Adrenal gland (tissue), 12 donors: ENCODE data around the gene PI3. TPM values are rescaled to one million over a fixed set of nuclear protein-coding genes. Genes with fewer than 3 reads are reported as not detected.

Experiments
- DNase-seq, 7 donors: peaks; one replicate each; pipeline ENCODE4 v3.0.0-alpha.2; 2019 to 2020
- H3K27ac ChIP-seq, 5 donors: fragments of 200-600 bp; sonication (generic) in 4 of 5; 1 replicate in 3 of 5; 2 replicates in 2 of 5; pipeline versions ENCODE4 v1.5.1 to v1.8.0; 2016 to 2020; ENCODE audit warnings: mild to moderate bottlenecking in 1 of 5
- H3K27me3 ChIP-seq: fragments of 200-600 bp; 2 replicates; pipeline ENCODE4 v1.8.0; 2021
- H3K36me3 ChIP-seq, 2 donors: fragments of 200-600 bp; replicated peaks in 1 of 2; 1 replicate in 1 of 2; 2 replicates in 1 of 2; pipeline versions ENCODE4 v1.5.1 to v1.8.0; 2018 to 2022
- H3K4me1 ChIP-seq, 2 donors: fragments of 200-600 bp; replicated peaks in 1 of 2; 1 replicate in 1 of 2; 2 replicates in 1 of 2; pipeline versions ENCODE4 v1.5.1 to v1.8.0; 2018 to 2021
- H3K4me3 ChIP-seq, 4 donors: fragments of 200-600 bp; sonication (generic) in 3 of 4; one replicate each; pipeline ENCODE4 v1.5.1; 2016 to 2018
- H3K9me3 ChIP-seq, 3 donors: fragments of 200-600 bp; sonication (generic) in 1 of 3; replicated peaks in 1 of 3; 1 replicate in 2 of 3; 2 replicates in 1 of 3; pipeline versions ENCODE4 v1.5.1 to v1.8.0; 2016 to 2021
- POLR2A ChIP-seq, 2 donors: fragments of 450-650 bp; IDR thresholded peaks; one replicate each; pipeline ENCODE4 v1.6.1; 2017; ENCODE audit warnings: antibody characterized with exemption in 2 of 2, mild to moderate bottlenecking in 2 of 2, moderate library complexity in 1 of 2
- WGBS, 4 donors: extraction: QIAGEN DNeasy Blood & Tissue Kit in 2 of 4; methylation state at CpG; one replicate each; pipeline versions ENCODE4 v1.1.5 to v1.1.7; 2013 to 2017; 5-methylcytosine and 5-hydroxymethylcytosine counted together
- intact Hi-C, 2 donors: fragments of 100-400 bp; cut with DNase I; formaldehyde crosslinking; loops; one replicate each; pipeline versions ENCODE4 v1.14.1 to v1.15.0; 2022 to 2023
- polyA plus RNA-seq, 3 donors: library from polyadenylated mRNA; stranded (reverse); fragments of 200-250 nt in 2 of 3; fragments of 350-450 nt in 1 of 3; fragmentation: Illumina TruSeq in 1 of 3; extraction: RNeasy Lipid Tissue Mini Kit (QIAGEN cat#74804) in 1 of 3; gene quantifications; one replicate each; pipeline ENCODE4 v1.2.3, GENCODE V29; 2013 to 2014
- total RNA-seq, 9 donors: library from RNA; depleted of rRNA in 4 of 9; stranded (reverse); fragments of >200 nt in 4 of 9; fragments of 120-200 nt in 1 of 9; fragmentation: NEBNext Ultra II Directional in 1 of 9; extraction: Animal tissue kit (Norgen Biotek cat#: 25700) in 1 of 9; gene quantifications; one replicate each; pipeline versions ENCODE4 v1.1.0 to v1.2.4, GENCODE V29; 2013 to 2023
- TF ChIP-seq, protein P1 (sequence below), 6 experiments: fragments of 450-650 bp in 4 of 6; fragments of 200-600 bp in 2 of 6; sonication (generic) in 1 of 6; IDR thresholded peaks; 1 replicate in 5 of 6; 2 replicates in 1 of 6; pipeline versions ENCODE4 v1.5.1 to v1.8.0; 2016 to 2021; ENCODE audit warnings: antibody characterized with exemption in 6 of 6, mild to moderate bottlenecking in 2 of 6, moderate library complexity in 1 of 6
- donor health status: healthy with polysubstance abuse.
- donor health status: Bipolar disorder and iron deficiency.
- donor health status: DM: yes; HTN: yes; CAD: no.
- donor health status: DM: no; HTN: no; CAD: no.
- donor health status: DM: no; HTN: no; CAD: no.
- donor health status: DM: yes; HTN: yes; CAD: no.

PI3 gene
- total and polyA plus RNA-seq, 12 donors = 1.0 TPM; not detected in 11

DNA sequence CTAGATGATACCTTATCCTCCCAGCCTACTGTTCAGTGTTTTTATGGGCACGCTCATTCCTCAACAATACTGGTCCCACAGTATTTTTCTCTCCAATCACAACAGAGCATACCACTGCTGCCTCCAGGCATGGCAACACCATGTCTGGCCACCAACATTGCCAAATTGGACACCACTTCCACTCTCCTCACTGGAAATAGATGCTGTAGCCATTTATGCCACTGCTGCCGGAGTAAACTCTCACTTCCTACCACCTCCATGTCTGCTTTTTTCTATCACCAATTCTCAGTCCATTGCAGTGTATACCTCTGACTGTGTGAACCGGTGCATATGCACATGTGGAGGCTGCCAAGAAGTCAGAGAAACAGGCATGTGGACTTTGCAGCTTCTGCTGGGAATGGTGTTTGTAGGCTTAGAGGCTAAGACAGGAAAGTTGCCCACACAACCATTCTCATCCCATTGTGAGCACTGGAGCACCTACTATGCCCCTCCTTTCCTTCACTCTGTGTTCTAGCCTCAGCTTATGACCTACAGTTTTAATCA, 14.4 kb downstream of the PI3 start:
- H3K27ac ChIP-seq = no peak overlapping the region
- no peaks in the 10 kb centered on the region for H3K4me1 ChIP-seq
- no peaks in the 10 kb centered on the region for H3K9me3 ChIP-seq
- H3K36me3 ChIP-seq = no peaks in the 10 kb centered on the region
- TF ChIP-seq, protein P1, sequence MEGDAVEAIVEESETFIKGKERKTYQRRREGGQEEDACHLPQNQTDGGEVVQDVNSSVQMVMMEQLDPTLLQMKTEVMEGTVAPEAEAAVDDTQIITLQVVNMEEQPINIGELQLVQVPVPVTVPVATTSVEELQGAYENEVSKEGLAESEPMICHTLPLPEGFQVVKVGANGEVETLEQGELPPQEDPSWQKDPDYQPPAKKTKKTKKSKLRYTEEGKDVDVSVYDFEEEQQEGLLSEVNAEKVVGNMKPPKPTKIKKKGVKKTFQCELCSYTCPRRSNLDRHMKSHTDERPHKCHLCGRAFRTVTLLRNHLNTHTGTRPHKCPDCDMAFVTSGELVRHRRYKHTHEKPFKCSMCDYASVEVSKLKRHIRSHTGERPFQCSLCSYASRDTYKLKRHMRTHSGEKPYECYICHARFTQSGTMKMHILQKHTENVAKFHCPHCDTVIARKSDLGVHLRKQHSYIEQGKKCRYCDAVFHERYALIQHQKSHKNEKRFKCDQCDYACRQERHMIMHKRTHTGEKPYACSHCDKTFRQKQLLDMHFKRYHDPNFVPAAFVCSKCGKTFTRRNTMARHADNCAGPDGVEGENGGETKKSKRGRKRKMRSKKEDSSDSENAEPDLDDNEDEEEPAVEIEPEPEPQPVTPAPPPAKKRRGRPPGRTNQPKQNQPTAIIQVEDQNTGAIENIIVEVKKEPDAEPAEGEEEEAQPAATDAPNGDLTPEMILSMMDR (IDR thresholded peaks at IDR 0.05) = no peak
- no peak for TF ChIP-seq POLR2A (IDR thresholded peaks at IDR 0.05)
- WGBS, 4 donors = 84 to 94% (median 89%) methylated on average over 3 of the region's 3 CpGs
- DNase-seq = no peak
- intact Hi-C loops = no loop called here
- H3K27me3 ChIP-seq = peaks cover 5% of the 10 kb centered on the region
- H3K4me3 ChIP-seq = no peak overlapping the region

DNA sequence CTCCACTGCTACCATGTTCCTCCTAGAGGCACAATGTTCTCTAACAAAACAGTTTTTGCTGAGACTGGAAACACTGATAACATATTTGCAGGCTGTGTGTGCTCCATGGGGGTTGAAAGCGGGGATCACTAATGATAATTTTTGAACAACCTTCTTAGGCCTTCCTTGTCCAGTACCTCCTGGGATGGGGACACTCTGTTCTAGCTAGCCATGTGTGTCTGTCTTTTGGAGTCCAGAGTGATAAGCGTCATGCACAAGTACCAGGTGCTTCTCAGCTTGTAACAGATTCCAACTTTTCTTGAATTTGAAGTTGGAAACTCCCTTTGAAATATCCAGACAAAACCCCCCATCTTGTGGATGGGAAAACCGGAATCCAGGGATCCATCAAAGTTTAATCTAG, 15.2 kb downstream of the PI3 start:
- 77 to 89% (median 87%) methylated on average over 3 of the region's 3 CpGs for WGBS, 4 donors

DNA sequence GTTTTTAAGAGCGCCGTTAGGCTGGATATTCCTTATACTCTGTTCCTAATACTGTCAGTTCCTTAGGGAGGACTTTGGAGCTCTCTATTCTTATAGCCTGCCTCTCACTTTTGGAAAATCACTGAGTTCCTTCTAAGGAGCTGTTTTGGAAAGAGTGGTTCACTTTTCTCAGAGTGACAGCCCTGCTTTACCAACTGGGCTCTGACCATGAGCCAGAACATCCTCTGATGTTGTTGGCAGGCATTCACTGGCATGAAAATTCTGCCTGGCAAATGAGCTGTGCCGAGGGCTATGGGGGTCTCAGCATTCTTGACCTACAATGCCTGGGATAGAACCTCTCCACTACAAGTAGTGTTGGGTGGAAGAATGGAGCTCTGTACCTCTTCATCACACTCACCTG, 17.2 kb downstream of the PI3 start:
- H3K36me3 ChIP-seq = no peaks in the 10 kb centered on the region
- H3K9me3 ChIP-seq = no peaks in the 10 kb centered on the region
- TF ChIP-seq, protein P1 (IDR thresholded peaks at IDR 0.05) = no peak
- TF ChIP-seq POLR2A (IDR thresholded peaks at IDR 0.05) = no peak
- no peak for DNase-seq
- intact Hi-C loops = no loop called here
- no peak overlapping the region for H3K27ac ChIP-seq
- 81 to 91% (median 83%) methylated on average over 3 of the region's 3 CpGs for WGBS, 4 donors
- H3K27me3 ChIP-seq = no peaks in the 10 kb centered on the region
- H3K4me1 ChIP-seq = no peaks in the 10 kb centered on the region
- no peak overlapping the region for H3K4me3 ChIP-seq

More for the DNA sequence above, 15.2 kb downstream of the PI3 start:
- Histone ChIP-seq H3K27me3 (peaks cover 5% of the 10 kb centered on the region), H3K36me3 (no peaks in the 10 kb centered on the region), H3K4me3 (no peak overlapping the region), H3K9me3 (no peaks in the 10 kb centered on the region), H3K27ac (no peak overlapping the region), H3K4me1 (no peaks in the 10 kb centered on the region)
- no peak for DNase-seq
- TF ChIP-seq, protein P1 (IDR thresholded peaks at IDR 0.05) = no peak
- no peak for TF ChIP-seq POLR2A (IDR thresholded peaks at IDR 0.05)
- intact Hi-C loops = no loop called here

DNA sequence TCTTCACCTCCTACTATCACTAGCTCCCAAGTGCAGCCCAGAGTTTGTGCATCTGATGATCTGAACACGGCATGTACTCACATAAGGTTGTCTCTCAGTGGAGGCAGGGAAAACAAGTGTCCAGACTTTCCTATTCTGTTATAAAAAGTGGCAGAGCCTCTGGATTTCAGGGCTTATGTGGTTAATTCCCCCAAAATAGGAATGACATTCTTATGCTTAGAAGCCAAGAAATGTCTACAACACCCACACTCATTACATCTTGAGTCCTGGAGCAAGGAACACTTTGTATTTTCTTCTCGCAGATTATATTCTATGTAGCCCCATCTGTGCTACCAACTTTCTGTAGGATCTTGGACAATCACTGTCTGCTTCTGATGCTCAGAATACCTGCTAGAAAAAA, 18.6 kb downstream of the PI3 start:
- H3K27me3 ChIP-seq = no peaks in the 10 kb centered on the region
- H3K36me3 ChIP-seq = no peaks in the 10 kb centered on the region
- no peaks in the 10 kb centered on the region for H3K9me3 ChIP-seq
- 78 to 93% (median 87%) methylated on average over 2 of the region's 2 CpGs for WGBS, 4 donors
- H3K4me1 ChIP-seq = no peaks in the 10 kb centered on the region
- intact Hi-C loops = no loop called here
- no peak overlapping the region for H3K27ac ChIP-seq
- no peak overlapping the region for H3K4me3 ChIP-seq
- DNase-seq = no peak
- TF ChIP-seq, protein P1 (IDR thresholded peaks at IDR 0.05) = no peak
- no peak for TF ChIP-seq POLR2A (IDR thresholded peaks at IDR 0.05)
